Heart left ventricle (tissue), 13 donors: ENCODE results near the gene EPDR1.

Source experiments
- CTCF ChIP-seq, 12 donors: fragments of 200-600 bp; sonication (generic) in 4 of 12; IDR thresholded peaks; one replicate each; pipeline versions ENCODE4 v1.5.0 to v1.8.0; 2018 to 2022; ENCODE audit warnings: antibody characterized with exemption in 12 of 12, mild to moderate bottlenecking in 5 of 12
- POLR2A ChIP-seq, 2 donors: fragments of 450-650 bp; IDR thresholded peaks; one replicate each; pipeline ENCODE4 v1.6.1; 2017; ENCODE audit warnings: antibody characterized with exemption in 2 of 2, mild to moderate bottlenecking in 2 of 2, moderate library complexity in 2 of 2
- donor health status: ischemic (EF 13 %, LVEDD 7.1; RV severe dilation, severe dysfunction).
- donor health status: DM: no; HTN: yes; CAD: no.
- donor health status: DM: no; HTN: no; CAD: no.
- donor health status: ischemic (EF 25% LVEDD 6.9; RV normal size, moderate dysfunction).
- donor health status: ischemic (EF 25% LVEDD 5.7; RV mildly dilated, moderate dysfunction).
- donor health status: ischemic (EF 35%, LVEDD 5.7; RV mildly dilated, moderate dysfunction).
- donor health status: nonischemic (EF 11% LVEDD 7.7; RV severe dilation, severe dysfunction).
- donor health status: DM: yes; HTN: yes; CAD: no.
- donor health status: PGD.
- donor health status: ischemic (EF 29% LVEDD 5.4; RV normal size, mild dysfunction).
- donor health status: nonischemic (EF 23%, LVEDD 6.1; RV moderate dilation, normal function).

GRCh38 chr7:37942934-37943610 is 22.6 kb downstream of the EPDR1 start:
- TF ChIP-seq CTCF (IDR thresholded peaks at IDR 0.05) = no peak
- TF ChIP-seq POLR2A (IDR thresholded peaks at IDR 0.05) = no peak
